HFFc6 (cell line): ENCODE data around the gene DERA. TPM values are rescaled to one million over a fixed set of nuclear protein-coding genes. Genes with fewer than 3 reads are reported as not detected.
"Not testable (repeated sequence)": the region's sequence is repeated elsewhere in the genome, so short reads cannot be mapped to it uniquely, and the experiment has no call there.

Experiments
- DNase-seq: peaks from one replicate; pipeline ENCODE4 v3.0.0-alpha.2; 2018
- H3K27ac Mint-ChIP-seq: 2 replicates; pipeline ENCODE4 v1.8.0; 2020; ENCODE audit warnings: mild to moderate bottlenecking, mixed read lengths
- H3K27me3 Mint-ChIP-seq: 2 replicates; pipeline ENCODE4 v1.8.0; 2021; ENCODE audit warnings: mild to moderate bottlenecking, moderate library complexity, mixed read lengths; ENCODE audit not compliant: insufficient read depth
- H3K36me3 Mint-ChIP-seq: 2 replicates; pipeline ENCODE4 v1.8.0; 2021; ENCODE audit warnings: low read depth, mixed read lengths
- H3K4me1 Mint-ChIP-seq: 2 replicates; pipeline ENCODE4 v1.8.0; 2020; ENCODE audit warnings: low read depth, mixed read lengths
- H3K4me3 Mint-ChIP-seq: 2 replicates; pipeline ENCODE4 v1.8.0; 2020; ENCODE audit warnings: mild to moderate bottlenecking, moderate library complexity, mixed read lengths
- H3K9me3 Mint-ChIP-seq: 2 replicates; pipeline ENCODE4 v1.8.0; 2020; ENCODE audit warnings: mild to moderate bottlenecking, mixed read lengths
- CTCF ChIP-seq: fragments of 200-600 bp; sonication (generic); IDR thresholded peaks from 2 replicates; pipeline ENCODE4 v1.5.0; 2021; ENCODE audit warnings: antibody characterized with exemption, mild to moderate bottlenecking
- total RNA-seq, 6 experiments: library from RNA; stranded (reverse); fragmentation: NEBNext Ultra II Directional; extraction: Animal tissue kit (Norgen Biotek cat#: 25700); gene quantifications; 2 replicates in 1 of 6; 3 replicates in 5 of 6; pipeline ENCODE4 v1.2.3, GENCODE V29; 2021

DERA gene
- total RNA-seq, 6 experiments from 2014 or later = 28.1 to 46.4 (median 36.3) TPM

- H3K27ac Mint-ChIP-seq = peak overlapping the region; percentile 68
- peak; percentile 9 for DNase-seq
- no peaks in the 10 kb centered on the region for H3K27me3 Mint-ChIP-seq
- H3K9me3 Mint-ChIP-seq = peaks cover under 1% of the 10 kb centered on the region
- H3K4me1 Mint-ChIP-seq = peaks cover 41% of the 10 kb centered on the region
- H3K4me3 Mint-ChIP-seq = peak overlapping the region; percentile 27; the same call in 1 of the 2 replicates
- peaks cover 25% of the 10 kb centered on the region for H3K36me3 Mint-ChIP-seq
- no peak for TF ChIP-seq CTCF
These were observed 22.6 kb downstream of the DERA start for GRCh38 chr12:15933751-15934150.

GRCh38 chr12:15936751-15937150 is 25.6 kb downstream of the DERA start:
- peaks cover 5% of the 10 kb centered on the region for H3K9me3 Mint-ChIP-seq
- H3K4me1 Mint-ChIP-seq = peaks cover 26% of the 10 kb centered on the region
- H3K27ac Mint-ChIP-seq = no peak overlapping the region
- H3K36me3 Mint-ChIP-seq = peaks cover 29% of the 10 kb centered on the region
- no peak overlapping the region for H3K4me3 Mint-ChIP-seq
- TF ChIP-seq CTCF = no peak
- no peaks in the 10 kb centered on the region for H3K27me3 Mint-ChIP-seq
- DNase-seq = no peak

GRCh38 chr12:15937902-15938301 is 26.8 kb downstream of the DERA start:
- no peak for DNase-seq
- no peak overlapping the region for H3K4me3 Mint-ChIP-seq
- H3K36me3 Mint-ChIP-seq = peaks cover 30% of the 10 kb centered on the region
- H3K9me3 Mint-ChIP-seq = peaks cover 5% of the 10 kb centered on the region
- no peak for TF ChIP-seq CTCF
- peaks cover 30% of the 10 kb centered on the region for H3K4me1 Mint-ChIP-seq
- no peaks in the 10 kb centered on the region for H3K27me3 Mint-ChIP-seq
- H3K27ac Mint-ChIP-seq = no peak overlapping the region

- Mint-ChIP-seq H3K36me3 (peaks cover 22% of the 10 kb centered on the region), H3K4me1 (peaks cover 17% of the 10 kb centered on the region), H3K27me3 (no peaks in the 10 kb centered on the region), H3K4me3 (no peak overlapping the region), H3K27ac (no peak overlapping the region), H3K9me3 (peaks cover 5% of the 10 kb centered on the region)
- no peak for DNase-seq
- TF ChIP-seq CTCF = no peak
These were observed 28.0 kb downstream of the DERA start for GRCh38 chr12:15939111-15939510.

- no peak for TF ChIP-seq CTCF
- H3K27ac Mint-ChIP-seq = no peak overlapping the region
- H3K27me3 Mint-ChIP-seq = no peaks in the 10 kb centered on the region
- no peak overlapping the region for H3K4me3 Mint-ChIP-seq
- no peak for DNase-seq
- H3K9me3 Mint-ChIP-seq = peaks cover 12% of the 10 kb centered on the region
- peaks cover 31% of the 10 kb centered on the region for H3K36me3 Mint-ChIP-seq
- peaks cover 24% of the 10 kb centered on the region for H3K4me1 Mint-ChIP-seq
These were observed 31.3 kb downstream of the DERA start for GRCh38 chr12:15942475-15942874.

GRCh38 chr12:15943519-15943918 is 32.4 kb downstream of the DERA start:
- not testable (repeated sequence) for DNase-seq, H3K27me3 Mint-ChIP-seq, H3K4me3 Mint-ChIP-seq, H3K27ac Mint-ChIP-seq
- Mint-ChIP-seq H3K36me3 (peaks cover 38% of the 10 kb centered on the region), H3K9me3 (peaks cover 12% of the 10 kb centered on the region), H3K4me1 (peaks cover 24% of the 10 kb centered on the region)

- Mint-ChIP-seq H3K9me3 (peaks cover 12% of the 10 kb centered on the region), H3K36me3 (peaks cover 22% of the 10 kb centered on the region; the same call in 1 of the 2 replicates)
- not testable (repeated sequence) for H3K27ac Mint-ChIP-seq, DNase-seq, H3K4me3 Mint-ChIP-seq, H3K27me3 Mint-ChIP-seq, H3K4me1 Mint-ChIP-seq
These were observed 37.3 kb downstream of the DERA start for GRCh38 chr12:15948461-15948860.
